NCI-H748 treated with DMSO at 0.1 percent for 48 hours (cell line): ENCODE results near the gene PCDHGA4.
"Not testable (repeated sequence)": the region's sequence is repeated elsewhere in the genome, so short reads cannot be mapped to it uniquely, and the experiment has no call there.

Experiments used
- DNase-seq: peaks from one replicate; lab custom pipeline; 2025; lab: John Stamatoyannopoulos, UW

PCDHGA4 gene

GRCh38 chr5:141349917-141350619 is 4.8 kb upstream of the PCDHGA4 start, which contains the start of gene PCDHGB1:
TSS of gene PCDHGB1 (plus strand) at chr5:141350099. CDS start at chr5:141350261, 162 bp downstream.
- peak; percentile 90 for DNase-seq

GRCh38 chr5:141351591-141351990 is 3.2 kb upstream of the PCDHGA4 start:
- DNase-seq, result no peak

- DNase-seq, result no peak
Measured at GRCh38 chr5:141355641-141356040, 820 bp downstream of the PCDHGA4 start.

GRCh38 chr5:141356133-141356532 is 1.3 kb downstream of the PCDHGA4 start:
- no peak for DNase-seq

GRCh38 chr5:141356950-141357349 is 2.1 kb downstream of the PCDHGA4 start:
- DNase-seq, result no peak

- DNase-seq, result no peak
Measured at GRCh38 chr5:141359790-141360426, 5.1 kb downstream of the PCDHGA4 start, which contains the start of gene PCDHGB2. TSS of gene PCDHGB2 (plus strand) at chr5:141359994. CDS start at chr5:141360136, 142 bp downstream.

- no peak for DNase-seq
Measured at GRCh38 chr5:141360685-141361084, 5.9 kb downstream of the PCDHGA4 start.

GRCh38 chr5:141362719-141363118 is 7.9 kb downstream of the PCDHGA4 start:
- DNase-seq, result no peak

GRCh38 chr5:141363952-141364660 is 9.3 kb downstream of the PCDHGA4 start, which contains the start of gene PCDHGA5:
TSS of gene PCDHGA5 (plus strand) at chr5:141364162. CDS start at chr5:141364331, 169 bp downstream.
- no peak for DNase-seq

- DNase-seq, result no peak
Measured at GRCh38 chr5:141366016-141366896, 11.4 kb downstream of the PCDHGA4 start.

GRCh38 chr5:141369994-141370848 is 15.4 kb downstream of the PCDHGA4 start, which contains the start of gene PCDHGB3:
TSS of gene PCDHGB3 (plus strand) at chr5:141370242. CDS start at chr5:141370395, 153 bp downstream.
- no peak for DNase-seq

GRCh38 chr5:141371572-141372475 is 17.0 kb downstream of the PCDHGA4 start:
- no peak for DNase-seq

- no peak for DNase-seq
Measured at GRCh38 chr5:141373673-141374317, 19.0 kb downstream of the PCDHGA4 start, which contains the start of gene PCDHGA6. TSS of gene PCDHGA6 (plus strand) at chr5:141373891. CDS start at chr5:141374084, 193 bp downstream.

- no peak for DNase-seq
Measured at GRCh38 chr5:141374627-141375026, 19.8 kb downstream of the PCDHGA4 start.

- DNase-seq, result not testable (repeated sequence)
Measured at GRCh38 chr5:141375444-141376155, 20.8 kb downstream of the PCDHGA4 start.

GRCh38 chr5:141382469-141383294 is 27.9 kb downstream of the PCDHGA4 start, which contains the start of gene PCDHGA7:
TSS of gene PCDHGA7 (plus strand) at chr5:141382742. CDS start at chr5:141382900, 158 bp downstream.
- DNase-seq, result no peak

- DNase-seq, result no peak
Measured at GRCh38 chr5:141383345-141383744, 28.5 kb downstream of the PCDHGA4 start.
